Smooth muscle cell (in vitro differentiated cells): Measurements from ENCODE around the gene MAPRE2. TPM values are rescaled to one million over a fixed set of nuclear protein-coding genes. Genes with fewer than 3 reads are reported as not detected.

Experiments
- DNase-seq: peaks from one replicate; lab custom pipeline; 2025; ENCODE audit not compliant: unreplicated experiment; lab: John Stamatoyannopoulos, UW
- H2AFZ ChIP-seq: fragments of 200-600 bp; sonication (generic); 2 replicates; pipeline ENCODE4 v1.6.0; 2016; ENCODE audit warnings: antibody characterized with exemption, low read depth, mild to moderate bottlenecking
- H3F3A ChIP-seq: fragments of 200-600 bp; sonication (generic); 2 replicates; pipeline ENCODE4 v1.6.0; 2017; ENCODE audit warnings: antibody characterized with exemption, low read depth
- H3K27ac ChIP-seq: fragments of 200-600 bp; sonication (generic); 2 replicates; pipeline ENCODE4 v1.5.1; 2016; ENCODE audit warnings: low read depth, mild to moderate bottlenecking
- H3K27me3 ChIP-seq: fragments of 200-600 bp; sonication (generic); 2 replicates; pipeline ENCODE4 v1.6.1; 2016; ENCODE audit warnings: low read depth, mild to moderate bottlenecking
- H3K36me3 ChIP-seq: fragments of 200-600 bp; sonication (generic); 2 replicates; pipeline ENCODE4 v1.5.1; 2016; ENCODE audit warnings: low read depth
- H3K4me1 ChIP-seq: fragments of 200-600 bp; sonication (generic); 2 replicates; pipeline ENCODE4 v1.5.1; 2016; ENCODE audit warnings: low read depth
- H3K4me2 ChIP-seq: fragments of 200-600 bp; sonication (generic); 2 replicates; pipeline ENCODE4 v1.6.0; 2016; ENCODE audit warnings: mild to moderate bottlenecking
- H3K4me3 ChIP-seq: fragments of 200-600 bp; sonication (generic); 2 replicates; pipeline ENCODE4 v1.5.1; 2016; ENCODE audit warnings: mild to moderate bottlenecking
- H3K79me2 ChIP-seq: fragments of 200-600 bp; sonication (generic); 2 replicates; pipeline ENCODE4 v1.6.0; 2016; ENCODE audit warnings: low read depth, mild to moderate bottlenecking
- H3K9ac ChIP-seq: fragments of 200-600 bp; sonication (generic); 2 replicates; pipeline ENCODE4 v1.6.0; 2016; ENCODE audit warnings: low read depth
- H3K9me3 ChIP-seq: fragments of 200-600 bp; sonication (generic); replicated peaks from 2 replicates; pipeline ENCODE4 v1.5.1; 2016; ENCODE audit warnings: low read depth
- H4K20me1 ChIP-seq: fragments of 200-600 bp; sonication (generic); 2 replicates; pipeline ENCODE4 v1.6.0; 2016; ENCODE audit warnings: low read depth
- WGBS: methylation state at CpG from one replicate; pipeline ENCODE4 v1.1.7; 2016; ENCODE audit warnings: low lambda C conversion rate; 5-methylcytosine and 5-hydroxymethylcytosine counted together
- polyA plus RNA-seq: library from polyadenylated mRNA; unstranded; fragments of >200 nt; fragmentation: Nextera tagmentation; extraction: Ambion mirVana; gene quantifications from 2 replicates; pipeline ENCODE4 v1.2.1, GENCODE V29; 2016
- total RNA-seq: library from RNA; depleted of rRNA; stranded (reverse); fragments of >200 nt; gene quantifications from 2 replicates; pipeline ENCODE4 v1.2.3, GENCODE V29; 2014
- TF ChIP-seq, protein P1 (sequence below): fragments of 200-600 bp; sonication (generic); IDR thresholded peaks from 2 replicates; pipeline ENCODE4 v1.5.1; 2017; ENCODE audit warnings: borderline replicate concordance, mild to moderate bottlenecking, antibody characterized with exemption; ENCODE audit not compliant: insufficient read depth, poor library complexity, severe bottlenecking

The MAPRE2 gene
- total and polyA plus RNA-seq, 2 experiments from 2014 or later: 11.2 to 21.8 TPM

DNA sequence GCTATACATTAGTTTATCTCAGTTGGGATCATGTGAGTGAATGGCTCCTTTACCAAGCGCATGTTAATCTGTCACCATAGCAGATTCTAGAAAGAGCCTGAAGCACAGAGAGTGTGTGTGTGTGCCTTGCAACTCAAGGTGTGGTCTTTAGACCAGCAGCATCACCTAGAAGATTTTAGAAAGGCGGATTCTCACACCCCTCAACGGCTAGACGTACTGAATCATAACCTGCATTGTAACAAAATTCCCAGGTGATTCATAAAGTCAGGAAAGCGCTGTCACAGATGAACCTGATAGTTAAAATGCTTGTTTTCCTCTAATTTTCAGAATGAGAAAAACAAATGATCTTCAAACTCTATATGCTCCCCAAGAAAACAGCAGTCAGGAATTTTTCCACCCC lies 45.5 kb upstream of the MAPRE2 start:
- no peak overlapping the region for H2AFZ ChIP-seq
- no peaks in the 10 kb centered on the region for H4K20me1 ChIP-seq
- no peak overlapping the region for H3K27ac ChIP-seq
- no peaks in the 10 kb centered on the region for H3K36me3 ChIP-seq
- DNase-seq: no peak
- no peaks in the 10 kb centered on the region for H3K79me2 ChIP-seq
- no peaks in the 10 kb centered on the region for H3K4me1 ChIP-seq
- TF ChIP-seq, protein P1, sequence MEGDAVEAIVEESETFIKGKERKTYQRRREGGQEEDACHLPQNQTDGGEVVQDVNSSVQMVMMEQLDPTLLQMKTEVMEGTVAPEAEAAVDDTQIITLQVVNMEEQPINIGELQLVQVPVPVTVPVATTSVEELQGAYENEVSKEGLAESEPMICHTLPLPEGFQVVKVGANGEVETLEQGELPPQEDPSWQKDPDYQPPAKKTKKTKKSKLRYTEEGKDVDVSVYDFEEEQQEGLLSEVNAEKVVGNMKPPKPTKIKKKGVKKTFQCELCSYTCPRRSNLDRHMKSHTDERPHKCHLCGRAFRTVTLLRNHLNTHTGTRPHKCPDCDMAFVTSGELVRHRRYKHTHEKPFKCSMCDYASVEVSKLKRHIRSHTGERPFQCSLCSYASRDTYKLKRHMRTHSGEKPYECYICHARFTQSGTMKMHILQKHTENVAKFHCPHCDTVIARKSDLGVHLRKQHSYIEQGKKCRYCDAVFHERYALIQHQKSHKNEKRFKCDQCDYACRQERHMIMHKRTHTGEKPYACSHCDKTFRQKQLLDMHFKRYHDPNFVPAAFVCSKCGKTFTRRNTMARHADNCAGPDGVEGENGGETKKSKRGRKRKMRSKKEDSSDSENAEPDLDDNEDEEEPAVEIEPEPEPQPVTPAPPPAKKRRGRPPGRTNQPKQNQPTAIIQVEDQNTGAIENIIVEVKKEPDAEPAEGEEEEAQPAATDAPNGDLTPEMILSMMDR: no peak
- H3K9me3 ChIP-seq: no peaks in the 10 kb centered on the region
- WGBS: 82% methylated on average over 5 of the region's 5 CpGs
- H3F3A ChIP-seq: no peaks in the 10 kb centered on the region
- no peak overlapping the region for H3K4me2 ChIP-seq
- H3K9ac ChIP-seq: no peak overlapping the region
- H3K27me3 ChIP-seq: no peaks in the 10 kb centered on the region
- no peak overlapping the region for H3K4me3 ChIP-seq

DNA sequence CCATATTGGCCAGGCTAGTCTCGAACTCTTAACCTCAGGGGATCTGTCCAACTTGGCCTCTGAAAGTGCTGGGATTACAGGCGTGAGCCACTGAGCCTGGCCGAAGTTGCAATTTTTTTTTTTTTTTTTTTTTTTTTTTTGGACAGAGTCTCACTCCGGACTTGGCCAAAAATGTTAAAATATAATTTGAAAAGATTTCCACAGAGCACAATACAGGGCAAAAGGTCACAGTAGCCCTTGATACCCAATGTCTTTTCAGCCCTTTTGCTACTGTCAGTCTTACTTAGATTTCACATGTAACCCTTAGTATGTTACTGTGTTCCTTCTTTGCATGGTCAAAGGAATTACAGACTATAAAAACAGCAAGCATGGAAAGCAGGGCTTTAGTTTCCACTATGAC lies 42.6 kb upstream of the MAPRE2 start:
- Histone ChIP-seq H3K4me2 (no peak overlapping the region), H3K9me3 (no peaks in the 10 kb centered on the region), H3K27me3 (no peaks in the 10 kb centered on the region), H3K36me3 (no peaks in the 10 kb centered on the region), H4K20me1 (no peaks in the 10 kb centered on the region), H3K4me3 (no peak overlapping the region), H3K79me2 (no peaks in the 10 kb centered on the region), H3K4me1 (no peaks in the 10 kb centered on the region), H3F3A (no peaks in the 10 kb centered on the region), H3K27ac (no peak overlapping the region), H3K9ac (no peak overlapping the region), H2AFZ (no peak overlapping the region)
- 97% methylated on average over 4 of the region's 4 CpGs for WGBS
- DNase-seq: no peak
- TF ChIP-seq, protein P1: no peak

DNA sequence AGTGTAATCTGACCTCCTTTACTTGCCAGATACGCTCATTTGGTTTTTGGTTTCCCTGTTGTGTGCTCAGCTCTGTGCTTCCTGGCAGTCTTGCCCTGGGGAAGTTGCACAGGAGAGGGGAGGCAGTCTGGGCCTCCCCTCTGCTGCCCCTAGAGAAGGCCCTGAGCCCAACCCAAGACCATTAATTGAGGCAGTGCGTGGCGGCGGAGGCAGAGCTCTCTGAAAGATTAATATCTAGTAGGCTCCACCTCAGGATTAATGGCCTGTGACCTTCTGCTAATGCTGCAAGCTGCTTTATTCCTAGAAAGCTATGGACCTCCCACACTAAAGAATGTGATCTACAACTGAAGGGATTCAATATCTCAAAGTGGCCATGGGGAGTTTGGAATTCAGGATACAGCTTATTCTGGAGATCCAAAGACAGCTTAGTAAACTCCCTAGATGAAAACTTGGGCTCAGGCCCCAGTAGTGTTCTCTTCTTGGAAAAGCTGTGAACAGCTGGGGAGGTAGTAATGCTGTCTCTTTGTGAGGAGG lies 41.4 kb upstream of the MAPRE2 start:
- TF ChIP-seq, protein P1: no peak
- Histone ChIP-seq H2AFZ (no peak overlapping the region), H3K9ac (no peak overlapping the region), H3K27ac (no peak overlapping the region), H3K4me1 (no peaks in the 10 kb centered on the region), H3K9me3 (no peaks in the 10 kb centered on the region), H3K27me3 (no peaks in the 10 kb centered on the region), H3K4me3 (no peak overlapping the region), H3K36me3 (no peaks in the 10 kb centered on the region), H4K20me1 (no peaks in the 10 kb centered on the region), H3K4me2 (no peak overlapping the region), H3K79me2 (no peaks in the 10 kb centered on the region), H3F3A (no peaks in the 10 kb centered on the region)
- no peak for DNase-seq
- WGBS: 64% methylated on average over 4 of the region's 4 CpGs

DNA sequence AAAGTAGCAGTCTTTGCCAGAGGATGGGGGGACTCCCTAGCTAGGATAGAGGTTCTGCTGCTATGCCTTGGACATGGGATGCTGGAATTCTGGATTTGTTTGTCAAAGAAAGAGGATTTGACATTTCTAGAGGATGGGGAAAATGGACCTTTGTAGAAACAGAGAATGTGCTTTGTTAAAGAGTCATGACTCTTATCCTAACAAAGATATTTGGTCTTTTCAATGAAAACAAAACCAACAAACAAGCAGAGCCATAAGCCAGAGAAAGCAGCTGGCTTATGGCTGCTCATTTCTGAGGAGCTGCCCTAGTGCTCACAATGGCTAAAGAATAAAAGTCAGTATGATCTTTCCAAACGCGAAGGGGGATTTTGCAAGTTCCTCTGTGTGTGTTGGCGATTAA lies 40.8 kb upstream of the MAPRE2 start:
- H3K9ac ChIP-seq: no peak overlapping the region
- TF ChIP-seq, protein P1: no peak
- no peak overlapping the region for H3K27ac ChIP-seq
- no peak overlapping the region for H3K4me2 ChIP-seq
- no peaks in the 10 kb centered on the region for H4K20me1 ChIP-seq
- DNase-seq: no peak
- no peaks in the 10 kb centered on the region for H3K4me1 ChIP-seq
- H3K9me3 ChIP-seq: no peaks in the 10 kb centered on the region
- H3K4me3 ChIP-seq: no peak overlapping the region
- no peaks in the 10 kb centered on the region for H3K79me2 ChIP-seq
- H3K27me3 ChIP-seq: no peaks in the 10 kb centered on the region
- H3F3A ChIP-seq: no peaks in the 10 kb centered on the region
- 95% methylated on average over 3 of the region's 3 CpGs for WGBS
- H2AFZ ChIP-seq: no peak overlapping the region
- no peaks in the 10 kb centered on the region for H3K36me3 ChIP-seq
